ENCODE measurements around the gene GP1BA. TPM values are rescaled to one million over a fixed set of nuclear protein-coding genes. Genes with fewer than 3 reads are reported as not detected.

Gene GP1BA
- total and polyA plus RNA-seq, 2 experiments from 2014 or later, result 0.24 TPM; not detected in 1

- H3K9me2 ChIP-seq (ENCODE audit: insufficient read depth), result no peaks in the 10 kb centered on the region
- ATAC-seq (peak; percentile 90), DNase-seq (ENCODE audit: low spot score) (peak; percentile 95)
- Mint-ChIP-seq H3K36me3 (ENCODE audit: low read depth) (peaks cover 7% of the 10 kb centered on the region), H3K27me3 (ENCODE audit: insufficient read depth, low read depth, poor library complexity) (peaks cover 24% of the 10 kb centered on the region), H3K4me3 (no peak overlapping the region; the same call in 2 of the 3 replicates), H3K27ac (no peak overlapping the region), H3K4me1 (peaks cover 11% of the 10 kb centered on the region), H3K9me3 (no peaks in the 10 kb centered on the region)
- no peaks in the 10 kb centered on the region for H4K20me1 ChIP-seq (replicated peaks; ENCODE audit: insufficient read depth)
- H3K36me3 ChIP-seq (ENCODE audit: insufficient read depth), result no peaks in the 10 kb centered on the region
- no peak overlapping the region for H3K4me3 ChIP-seq
- H3K27me3 ChIP-seq (ENCODE audit: insufficient read depth), result peaks cover 34% of the 10 kb centered on the region
- no peaks in the 10 kb centered on the region for H3K79me2 ChIP-seq (replicated peaks; ENCODE audit: insufficient read depth)
- peaks cover 4% of the 10 kb centered on the region for H3K4me1 ChIP-seq (ENCODE audit: insufficient read depth)
- H3K4me2 ChIP-seq, result 0 out of 2 replicates have a peak overlapping the region, but pooled peaks have one; percentile 30
- H2AFZ ChIP-seq, result no peak overlapping the region
- TF ChIP-seq CTCF (conservative IDR thresholded peaks at IDR 0.05; ENCODE audit: low read depth in 2 of 2) (peak; percentile 74 to 78), EZH2phosphoT487 (IDR thresholded peaks at IDR 0.05; ENCODE audit: unreplicated experiment) (no peak), REST (IDR thresholded peaks at IDR 0.05; ENCODE audit: unreplicated experiment) (no peak), POLR2AphosphoS5 (IDR thresholded peaks at IDR 0.05; ENCODE audit: low read depth) (no peak), ETS1 (IDR thresholded peaks at IDR 0.05) (no peak), ZNF331 (CRISPR knock-in tag; IDR thresholded peaks at IDR 0.05; ENCODE audit: low read depth) (no peak), EZH2 (IDR thresholded peaks at IDR 0.05; ENCODE audit: low read depth, unreplicated experiment) (no peak), STAT1 (IDR thresholded peaks at IDR 0.05; ENCODE audit: unreplicated experiment) (no peak)
- peaks cover 1% of the 10 kb centered on the region; the same call in 1 of the 2 replicates for H3F3A ChIP-seq (replicated peaks; ENCODE audit: low read depth)
- no peak overlapping the region for H3K27ac ChIP-seq (ENCODE audit: low read depth)
These were observed 48.7 kb downstream of the GP1BA start for GRCh38 chr17:4980644-4981216.

GRCh38 chr17:4982305-4982704 is 50.2 kb downstream of the GP1BA start:
- Mint-ChIP-seq H3K4me3 (no peak overlapping the region; the same call in 2 of the 3 replicates), H3K4me1 (peaks cover 20% of the 10 kb centered on the region), H3K9me3 (no peaks in the 10 kb centered on the region; the same call in 2 of the 3 replicates), H3K27me3 (ENCODE audit: insufficient read depth, low read depth, poor library complexity) (peaks cover 19% of the 10 kb centered on the region), H3K36me3 (ENCODE audit: low read depth) (peaks cover 7% of the 10 kb centered on the region), H3K27ac (no peak overlapping the region)
- DNase-seq (ENCODE audit: low spot score) (no peak), ATAC-seq (no peak)
- H3K4me2 ChIP-seq, result no peak overlapping the region
- no peak overlapping the region for H3K27ac ChIP-seq (ENCODE audit: low read depth)
- no peaks in the 10 kb centered on the region for H3K36me3 ChIP-seq (ENCODE audit: insufficient read depth)
- H3K27me3 ChIP-seq (ENCODE audit: insufficient read depth), result peaks cover 18% of the 10 kb centered on the region
- no peak overlapping the region for H2AFZ ChIP-seq
- H4K20me1 ChIP-seq (replicated peaks; ENCODE audit: insufficient read depth), result no peaks in the 10 kb centered on the region
- H3K4me1 ChIP-seq (ENCODE audit: insufficient read depth), result peaks cover 9% of the 10 kb centered on the region
- no peaks in the 10 kb centered on the region for H3K9me2 ChIP-seq (ENCODE audit: insufficient read depth)
- peaks cover 11% of the 10 kb centered on the region; the same call in 1 of the 2 replicates for H3F3A ChIP-seq (replicated peaks; ENCODE audit: low read depth)
- no peaks in the 10 kb centered on the region for H3K79me2 ChIP-seq (replicated peaks; ENCODE audit: insufficient read depth)
- TF ChIP-seq ZNF331 (CRISPR knock-in tag; IDR thresholded peaks at IDR 0.05; ENCODE audit: low read depth), result no peak
- no peak for TF ChIP-seq CREB1 (CRISPR knock-in tag; IDR thresholded peaks at IDR 0.05; ENCODE audit: low read depth)
- TF ChIP-seq NANOG (IDR thresholded peaks at IDR 0.05; ENCODE audit: borderline replicate concordance), result no peak
- TF ChIP-seq STAT1 (IDR thresholded peaks at IDR 0.05; ENCODE audit: unreplicated experiment), result no peak
- TF ChIP-seq REST (IDR thresholded peaks at IDR 0.05; ENCODE audit: unreplicated experiment), result no peak
- TF ChIP-seq EZH2phosphoT487 (IDR thresholded peaks at IDR 0.05; ENCODE audit: unreplicated experiment), result no peak
- no peak for TF ChIP-seq POLR2AphosphoS5 (IDR thresholded peaks at IDR 0.05; ENCODE audit: low read depth)
- TF ChIP-seq ZNF114 (CRISPR knock-in tag; IDR thresholded peaks at IDR 0.05), result no peak
- no peak for TF ChIP-seq JUNB (IDR thresholded peaks at IDR 0.05; ENCODE audit: unreplicated experiment)
- no peak overlapping the region for H3K4me3 ChIP-seq
